Activated CD4-positive, CD25-positive, alpha-beta regulatory T cell treated with anti-CD3 and anti-CD28 coated beads, Interleukin-2, amount 50 U/mL, for 16 hours (primary cell): ENCODE results near the gene ENTPD8.
"Not testable (repeated sequence)": the region's sequence is repeated elsewhere in the genome, so short reads cannot be mapped to it uniquely, and the experiment has no call there.

Source experiments
- DNase-seq: peaks from one replicate; pipeline ENCODE4 v3.0.0-alpha.2; 2020; ENCODE audit warnings: low read depth, low spot score

Gene ENTPD8

GRCh38 chr9:137458194-137459151, 17.3 kb upstream of the ENTPD8 start:
- DNase-seq, result no peak

GRCh38 chr9:137457406-137458193, 16.4 kb upstream of the ENTPD8 start:
- DNase-seq, result no peak

- DNase-seq, result no peak
Observed at GRCh38 chr9:137456864-137457405, 15.8 kb upstream of the ENTPD8 start.

- DNase-seq, result no peak
Observed at GRCh38 chr9:137456061-137456863, 15.1 kb upstream of the ENTPD8 start.

- DNase-seq, result no peak
Observed at GRCh38 chr9:137455359-137455991, 14.3 kb upstream of the ENTPD8 start.

GRCh38 chr9:137454597-137455358, 13.6 kb upstream of the ENTPD8 start:
- no peak for DNase-seq

- DNase-seq, result no peak
Observed at GRCh38 chr9:137454145-137454596, 13.0 kb upstream of the ENTPD8 start.

- DNase-seq, result no peak
Observed at GRCh38 chr9:137453643-137454081, 12.5 kb upstream of the ENTPD8 start.

- no peak for DNase-seq
Observed at GRCh38 chr9:137452761-137453642, 11.8 kb upstream of the ENTPD8 start.

- no peak for DNase-seq
Observed at GRCh38 chr9:137452006-137452760, 11.0 kb upstream of the ENTPD8 start.

GRCh38 chr9:137451264-137452005, 10.3 kb upstream of the ENTPD8 start:
- not testable (repeated sequence) for DNase-seq

GRCh38 chr9:137450539-137451222, 9.5 kb upstream of the ENTPD8 start:
- DNase-seq, result not testable (repeated sequence)

- no peak for DNase-seq
Observed at GRCh38 chr9:137449931-137450538, 8.9 kb upstream of the ENTPD8 start.

- no peak for DNase-seq
Observed at GRCh38 chr9:137449081-137449844, 8.1 kb upstream of the ENTPD8 start.

- DNase-seq, result no peak
Observed at GRCh38 chr9:137448602-137448962, 7.4 kb upstream of the ENTPD8 start.
